Fibroblast of lung (primary cell): ENCODE measurements around the gene ADCY3. TPM values are rescaled to one million over a fixed set of nuclear protein-coding genes. Genes with fewer than 3 reads are reported as not detected.

ENCODE experiments used
- DNase-seq, 2 donors: peaks; one replicate each; pipeline versions ENCODE4 v3.0.0 to v3.0.0-alpha.2; 2010; ENCODE audit warnings: low read depth in 2 of 2
- H2AFZ ChIP-seq: 2 replicates; pipeline ENCODE4 v1.5.1; 2012; ENCODE audit warnings: low read length, control low read depth, inconsistent platforms
- H3K27ac ChIP-seq: 2 replicates; pipeline ENCODE4 v1.5.1; 2011; ENCODE audit warnings: low read length, control low read depth; ENCODE audit not compliant: insufficient read depth
- H3K27me3 ChIP-seq: 2 replicates; pipeline ENCODE4 v1.5.1; 2011; ENCODE audit warnings: mild to moderate bottlenecking, low read length; ENCODE audit not compliant: control insufficient read depth, insufficient read depth
- H3K36me3 ChIP-seq: 2 replicates; pipeline ENCODE4 v1.5.1; 2011; ENCODE audit warnings: low read length; ENCODE audit not compliant: control insufficient read depth, insufficient read depth
- H3K4me1 ChIP-seq: 2 replicates; pipeline ENCODE4 v1.5.1; 2011; ENCODE audit warnings: low read length; ENCODE audit not compliant: control insufficient read depth, insufficient read depth; ENCODE audit errors: extremely low read depth
- H3K4me2 ChIP-seq: 2 replicates; pipeline ENCODE4 v1.5.1; 2011; ENCODE audit warnings: low read length, control low read depth; ENCODE audit not compliant: insufficient read depth; ENCODE audit errors: extremely low read depth
- H3K4me3 ChIP-seq, 4 experiments: fragments of 200-600 bp in 1 of 4; sonication (generic) in 1 of 4; replicated peaks in 1 of 4; 2 replicates each; pipeline ENCODE4 v1.5.1; 2011 to 2016; ENCODE audit warnings: low read length in 4 of 4, low read depth in 3 of 4, mild to moderate bottlenecking in 3 of 4, control low read depth in 2 of 4, inconsistent platforms in 1 of 4, mixed read lengths in 1 of 4; ENCODE audit not compliant: insufficient read depth in 1 of 4; ENCODE audit errors: control extremely low read depth in 1 of 4
- H3K79me2 ChIP-seq: 2 replicates; pipeline ENCODE4 v1.5.1; 2012; ENCODE audit warnings: mild to moderate bottlenecking, low read length, inconsistent platforms; ENCODE audit not compliant: control insufficient read depth, insufficient read depth
- H3K9ac ChIP-seq: 2 replicates; pipeline ENCODE4 v1.5.1; 2011; ENCODE audit warnings: mild to moderate bottlenecking, low read length, control low read depth; ENCODE audit not compliant: insufficient read depth
- H3K9me3 ChIP-seq: 2 replicates; pipeline ENCODE4 v1.5.1; 2012; ENCODE audit warnings: low read depth, low read length; ENCODE audit not compliant: control insufficient read depth, insufficient read depth
- H4K20me1 ChIP-seq: 2 replicates; pipeline ENCODE4 v1.5.1; 2011; ENCODE audit warnings: low read length; ENCODE audit not compliant: control insufficient read depth, insufficient read depth; ENCODE audit errors: extremely low read depth
- CTCF ChIP-seq, 2 donors: IDR thresholded peaks in 1 of 2; conservative IDR thresholded peaks in 1 of 2; 1 replicate in 1 of 2; 2 replicates in 1 of 2; pipeline ENCODE4 v1.5.1; 2011 to 2012; ENCODE audit warnings: low read length in 2 of 2, control low read depth in 1 of 2, inconsistent platforms in 1 of 2, low read depth in 1 of 2, mild to moderate bottlenecking in 1 of 2
- EZH2 ChIP-seq: IDR thresholded peaks from 2 replicates; pipeline ENCODE4 v1.5.1; 2012; ENCODE audit warnings: low read length, control low read depth, mild to moderate bottlenecking; ENCODE audit errors: missing control alignments
- polyA plus RNA-seq, 2 donors: library from polyadenylated mRNA; depleted of rRNA in 1 of 2; stranded (reverse) in 1 of 2; unstranded in 1 of 2; fragments of >200 nt; gene quantifications; 2 replicates each; pipeline ENCODE4 v1.2.1, GENCODE V29; 2011 to 2012; ENCODE audit warnings: missing spikeins in 1 of 2
- total RNA-seq: library from RNA; depleted of rRNA; stranded (reverse); fragments of >200 nt; gene quantifications from 2 replicates; pipeline ENCODE4 v1.2.1, GENCODE V29; 2014

Gene ADCY3
- total and polyA plus RNA-seq, 2 donors (not counting 1 experiment from before 2014, with no cell fraction given), result 33.0 to 90.2 TPM

DNA sequence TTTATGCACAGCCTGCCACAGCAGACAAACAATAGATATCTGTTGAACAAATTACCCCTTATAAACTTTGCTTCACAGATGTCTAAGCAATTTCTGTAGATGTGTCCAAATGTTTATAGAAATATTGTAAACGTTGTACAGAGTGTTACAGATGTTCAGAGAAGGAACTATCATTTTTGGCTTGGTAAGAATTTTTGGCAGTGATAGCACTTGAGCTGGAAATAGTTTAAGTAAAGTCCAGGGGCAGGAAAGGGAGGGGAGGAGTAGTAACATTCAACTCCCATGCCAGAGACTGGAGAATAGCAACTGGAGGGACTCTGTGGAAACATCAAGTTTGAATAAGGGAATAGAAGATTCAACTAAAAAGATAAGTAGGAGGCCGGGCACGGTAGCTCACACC, 131.2 kb downstream of the ADCY3 start:
- TF ChIP-seq EZH2 (no peak), CTCF (conservative IDR thresholded peaks at IDR 0.05 in 1 of 2, IDR thresholded peaks at IDR 0.05 in 1 of 2; ENCODE audit: low read depth in 1 of 2, low read length in 2 of 2) (no peak)
- DNase-seq, result no peak
- Histone ChIP-seq H3K27me3 (no peaks in the 10 kb centered on the region), H4K20me1 (no peaks in the 10 kb centered on the region), H3K9ac (no peak overlapping the region), H3K4me2 (no peak overlapping the region), H3K4me1 (no peaks in the 10 kb centered on the region), H2AFZ (no peak overlapping the region), H3K79me2 (peaks cover 3% of the 10 kb centered on the region), H3K36me3 (no peaks in the 10 kb centered on the region), H3K9me3 (no peaks in the 10 kb centered on the region), H3K4me3 (no peak overlapping the region), H3K27ac (no peak overlapping the region)

- H4K20me1 ChIP-seq, result no peaks in the 10 kb centered on the region
- DNase-seq, result no peak
- TF ChIP-seq EZH2 (no peak), CTCF (conservative IDR thresholded peaks at IDR 0.05 in 1 of 2, IDR thresholded peaks at IDR 0.05 in 1 of 2; ENCODE audit: low read depth in 1 of 2, low read length in 2 of 2) (no peak)
- no peak overlapping the region for H3K4me3 ChIP-seq
- no peaks in the 10 kb centered on the region for H3K27me3 ChIP-seq
- no peak overlapping the region for H3K9ac ChIP-seq
- H3K4me2 ChIP-seq, result no peak overlapping the region
- H3K36me3 ChIP-seq, result no peaks in the 10 kb centered on the region
- no peak overlapping the region for H2AFZ ChIP-seq
- H3K9me3 ChIP-seq, result no peaks in the 10 kb centered on the region
- H3K79me2 ChIP-seq, result no peaks in the 10 kb centered on the region
- H3K4me1 ChIP-seq, result no peaks in the 10 kb centered on the region
- H3K27ac ChIP-seq, result no peak overlapping the region
These were observed 132.5 kb downstream of the ADCY3 start for GRCh38 chr2:24787532-24787931.

DNA sequence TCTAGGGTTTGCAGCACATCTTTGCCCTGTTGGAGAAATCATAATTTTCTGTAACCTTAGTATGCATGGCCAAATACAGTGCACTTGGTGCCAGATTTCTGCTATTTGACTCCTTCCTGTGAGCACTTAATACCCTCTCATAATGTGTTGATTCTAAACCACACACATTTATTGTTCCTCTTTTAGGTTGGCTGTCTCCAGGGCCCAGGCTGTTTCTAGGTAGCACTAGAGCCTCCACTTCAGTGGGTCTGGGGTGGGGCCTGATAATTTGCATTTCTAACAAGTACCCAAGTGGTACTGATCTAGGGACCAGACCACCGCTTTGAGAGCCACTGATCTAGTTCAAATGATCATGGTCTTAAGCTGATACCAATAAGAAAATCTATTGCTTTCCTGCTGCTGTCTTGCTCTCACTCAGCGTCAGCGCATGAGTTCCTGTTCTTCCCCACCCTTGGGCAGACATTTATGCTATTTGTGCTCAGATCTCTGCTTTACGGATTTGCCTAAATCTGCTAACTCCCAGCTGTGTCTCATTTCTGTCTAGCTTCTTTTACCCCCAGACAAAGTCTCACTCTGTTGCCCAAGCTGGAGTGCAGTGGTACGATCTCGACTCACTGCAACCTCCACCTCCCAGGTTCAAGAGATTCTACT, 134.2 kb downstream of the ADCY3 start:
- Histone ChIP-seq H4K20me1 (no peaks in the 10 kb centered on the region), H2AFZ (no peak overlapping the region), H3K36me3 (no peaks in the 10 kb centered on the region), H3K27me3 (no peaks in the 10 kb centered on the region), H3K27ac (no peak overlapping the region), H3K4me1 (no peaks in the 10 kb centered on the region), H3K9ac (no peak overlapping the region), H3K4me2 (no peak overlapping the region), H3K79me2 (no peaks in the 10 kb centered on the region), H3K4me3 (no peak overlapping the region), H3K9me3 (no peaks in the 10 kb centered on the region)
- no peak for TF ChIP-seq EZH2
- TF ChIP-seq CTCF (conservative IDR thresholded peaks at IDR 0.05 in 1 of 2, IDR thresholded peaks at IDR 0.05 in 1 of 2; ENCODE audit: low read depth in 1 of 2, low read length in 2 of 2), result no peak
- no peak for DNase-seq
